HTERT RPE-1 (cell line): ENCODE measurements around the gene SLC22A14.
"Not testable (repeated sequence)": the region's sequence is repeated elsewhere in the genome, so short reads cannot be mapped to it uniquely, and the experiment has no call there.

Experiments used
- in situ Hi-C: fragments of 300-500 bp; cut with MboI; formaldehyde crosslinking; loops from 4 replicates; pipeline ENCODE4 v1.14.3; 2020; ENCODE audit warnings: low sequenced_read_pairs

SLC22A14 gene

DNA sequence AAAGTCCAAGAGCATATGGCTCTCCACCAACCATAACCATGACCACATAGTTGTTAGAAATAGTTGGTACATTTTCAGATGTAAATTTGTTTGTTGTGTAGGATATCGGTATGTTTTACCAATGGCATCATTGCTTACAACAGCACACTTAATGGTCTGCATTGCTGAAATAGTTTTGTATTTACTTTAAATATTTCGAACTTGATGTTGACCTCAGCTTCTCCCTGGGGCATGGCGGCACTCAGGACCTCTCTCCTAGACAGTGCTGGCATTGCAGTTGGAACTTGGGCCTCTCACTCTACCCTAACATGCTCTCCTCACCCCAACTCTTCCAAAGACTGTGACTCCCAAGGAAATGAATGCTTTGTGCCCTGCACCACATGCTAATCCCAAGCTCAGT lies 11.5 kb upstream of the SLC22A14 start:
- in situ Hi-C loops = no loop called here

DNA sequence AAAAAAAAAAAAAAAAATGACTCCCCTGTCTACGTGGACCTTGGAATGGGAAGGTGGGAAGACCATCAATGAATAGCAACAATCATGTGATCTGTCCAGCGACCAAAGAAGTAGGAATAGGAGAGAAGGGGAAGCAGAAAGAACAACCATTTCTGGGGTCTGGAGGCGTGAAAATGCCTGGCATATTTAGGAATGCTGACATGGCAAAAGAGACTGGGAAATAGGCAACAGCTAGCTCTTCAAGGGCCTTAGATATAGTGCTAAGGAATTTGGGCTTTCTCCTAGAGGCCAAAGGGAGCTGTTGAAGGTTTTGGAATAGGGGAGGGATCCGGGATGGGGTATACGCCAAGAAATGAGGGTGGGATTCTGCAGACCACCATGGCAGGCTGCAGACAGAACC lies 10.5 kb upstream of the SLC22A14 start:
- in situ Hi-C loops = no loop called here

DNA sequence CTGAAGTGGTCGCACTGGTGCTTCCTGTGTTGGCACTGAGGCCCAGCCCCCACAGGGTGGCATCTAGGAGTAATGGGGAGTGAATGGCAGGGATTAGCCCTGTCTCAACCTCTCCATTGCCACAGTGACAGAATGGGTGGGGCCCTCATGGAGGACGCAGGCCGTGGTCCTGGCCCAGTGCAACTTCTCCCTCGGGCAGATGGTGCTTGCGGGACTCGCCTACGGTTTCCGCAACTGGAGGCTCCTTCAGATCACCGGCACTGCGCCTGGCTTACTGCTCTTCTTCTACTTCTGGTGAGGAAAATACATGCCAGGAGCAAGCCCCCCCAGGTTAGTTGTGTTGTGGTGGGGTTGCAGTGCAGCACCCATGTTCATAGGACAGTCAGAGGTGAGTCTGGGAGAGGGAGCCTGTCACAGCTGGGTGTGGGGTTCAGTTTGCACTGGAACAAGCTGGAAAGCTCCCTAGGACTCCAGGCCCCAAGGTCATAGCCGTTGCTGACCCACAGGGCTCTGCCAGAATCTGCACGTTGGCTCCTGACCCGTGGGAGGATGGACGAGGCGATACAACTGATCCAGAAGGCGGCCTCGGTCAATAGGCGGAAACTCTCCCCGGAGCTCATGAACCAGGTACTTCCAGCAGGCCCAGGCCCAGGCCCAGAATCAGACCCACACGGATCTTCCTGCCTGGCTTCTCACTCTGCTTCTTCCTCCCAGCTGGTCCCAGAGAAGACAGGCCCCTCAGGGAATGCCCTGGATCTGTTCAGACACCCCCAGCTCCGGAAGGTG lies 7.0 kb upstream of the SLC22A14 start:
- in situ Hi-C loops = no loop called here

DNA sequence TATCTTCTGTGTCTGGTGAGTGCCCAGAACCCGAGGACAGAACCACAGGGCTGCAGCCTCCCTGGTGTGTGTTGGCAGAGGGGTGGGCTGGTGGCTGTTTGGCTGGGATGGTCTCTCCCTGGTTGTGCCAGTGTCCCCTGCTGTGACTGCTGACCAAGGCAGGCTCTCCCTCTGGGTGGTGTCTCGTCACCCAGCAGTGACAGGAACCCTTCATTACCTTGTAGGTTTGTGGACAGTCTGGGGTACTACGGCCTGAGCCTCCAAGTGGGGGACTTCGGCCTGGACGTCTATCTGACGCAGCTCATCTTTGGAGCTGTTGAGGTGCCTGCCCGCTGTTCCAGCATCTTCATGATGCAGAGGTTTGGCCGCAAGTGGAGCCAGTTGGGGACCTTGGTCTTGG lies 6.4 kb upstream of the SLC22A14 start:
- in situ Hi-C loops = no loop called here

DNA sequence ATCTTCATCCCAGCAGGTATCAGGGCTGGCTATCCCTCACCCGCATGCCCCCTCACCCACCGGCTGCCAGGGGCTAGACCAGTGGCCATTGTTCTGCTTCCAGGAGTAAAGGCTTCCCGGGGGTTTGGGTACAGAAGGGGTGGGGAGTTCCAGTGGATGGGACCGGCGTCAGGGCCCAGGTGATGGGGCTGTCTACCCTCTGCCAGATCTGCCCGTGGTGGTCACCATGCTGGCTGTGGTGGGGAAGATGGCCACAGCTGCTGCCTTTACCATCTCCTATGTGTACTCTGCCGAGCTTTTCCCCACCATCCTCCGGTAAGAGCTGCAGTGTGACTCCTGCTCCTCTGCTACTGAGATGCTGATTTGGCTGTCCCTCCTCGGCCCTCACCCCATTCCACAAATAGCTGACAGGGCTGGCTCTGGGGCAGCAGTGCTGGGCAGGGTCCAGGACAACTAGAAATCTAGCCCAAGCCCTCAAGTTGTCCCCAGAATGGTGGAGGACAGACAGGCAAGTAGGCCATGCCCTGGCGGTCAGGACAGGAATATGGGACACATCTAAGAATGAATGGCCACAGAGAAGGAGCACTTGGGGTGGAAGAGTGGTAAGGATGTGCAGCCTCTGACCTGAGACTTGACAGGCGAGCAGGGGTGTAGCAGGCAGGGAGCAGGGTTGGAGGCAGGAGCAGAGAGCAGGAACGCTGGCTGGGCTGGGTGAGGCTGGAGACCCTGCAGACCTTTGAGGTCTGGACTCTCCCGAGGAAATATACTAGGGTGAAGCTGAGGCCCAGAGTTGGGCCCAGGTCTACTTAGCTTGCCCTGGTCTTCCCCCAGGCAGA lies 5.8 kb upstream of the SLC22A14 start:
- in situ Hi-C loops = no loop called here

DNA sequence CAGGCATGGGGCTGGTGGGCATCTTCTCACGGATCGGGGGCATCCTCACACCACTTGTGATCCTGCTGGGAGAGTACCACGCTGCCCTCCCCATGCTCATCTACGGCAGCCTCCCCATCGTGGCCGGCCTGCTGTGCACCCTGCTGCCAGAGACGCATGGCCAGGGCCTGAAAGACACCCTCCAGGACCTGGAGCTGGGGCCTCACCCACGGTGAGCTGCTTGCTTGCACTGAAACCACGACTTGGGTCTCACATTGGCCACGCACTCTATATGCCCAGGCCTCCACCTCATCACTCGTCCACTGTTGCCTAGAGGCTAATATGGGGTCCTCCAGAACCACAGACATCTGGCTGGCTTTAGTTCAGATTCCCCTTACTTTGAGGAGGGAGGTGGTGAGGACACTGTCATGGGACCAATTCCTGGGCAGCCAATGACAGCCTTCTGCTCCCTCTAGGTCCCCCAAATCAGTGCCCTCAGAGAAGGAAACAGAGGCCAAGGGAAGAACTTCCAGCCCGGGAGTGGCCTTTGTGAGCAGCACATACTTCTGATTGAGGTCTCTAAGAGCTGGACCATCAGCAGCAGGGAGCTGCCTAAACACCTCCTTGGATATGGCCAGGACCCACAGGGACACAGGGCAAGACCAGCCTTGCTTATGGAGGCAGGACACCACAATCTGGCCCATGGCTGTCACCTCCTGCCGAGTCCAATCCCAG lies 5.0 kb upstream of the SLC22A14 start:
- in situ Hi-C loops = no loop called here

DNA sequence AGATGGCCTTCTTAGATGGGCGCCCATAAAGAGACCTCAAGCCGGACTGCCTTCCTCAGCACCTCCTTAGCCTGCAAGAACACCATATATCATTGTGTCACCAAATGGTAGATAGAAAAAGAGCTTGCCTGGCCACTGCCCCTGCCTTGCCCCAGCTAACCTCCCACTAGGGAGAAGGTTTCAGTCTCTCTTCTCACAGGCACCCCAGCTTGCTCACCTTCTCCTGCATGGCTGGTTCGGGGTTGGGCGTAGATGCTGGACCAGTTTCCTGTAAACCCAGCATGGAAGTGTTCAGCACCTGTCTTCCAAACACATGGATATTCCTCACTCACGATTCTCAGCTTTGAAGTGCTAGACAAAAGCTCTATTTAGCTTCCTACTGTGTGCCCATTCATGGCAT lies 3.3 kb upstream of the SLC22A14 start:
- in situ Hi-C loops = no loop called here

DNA sequence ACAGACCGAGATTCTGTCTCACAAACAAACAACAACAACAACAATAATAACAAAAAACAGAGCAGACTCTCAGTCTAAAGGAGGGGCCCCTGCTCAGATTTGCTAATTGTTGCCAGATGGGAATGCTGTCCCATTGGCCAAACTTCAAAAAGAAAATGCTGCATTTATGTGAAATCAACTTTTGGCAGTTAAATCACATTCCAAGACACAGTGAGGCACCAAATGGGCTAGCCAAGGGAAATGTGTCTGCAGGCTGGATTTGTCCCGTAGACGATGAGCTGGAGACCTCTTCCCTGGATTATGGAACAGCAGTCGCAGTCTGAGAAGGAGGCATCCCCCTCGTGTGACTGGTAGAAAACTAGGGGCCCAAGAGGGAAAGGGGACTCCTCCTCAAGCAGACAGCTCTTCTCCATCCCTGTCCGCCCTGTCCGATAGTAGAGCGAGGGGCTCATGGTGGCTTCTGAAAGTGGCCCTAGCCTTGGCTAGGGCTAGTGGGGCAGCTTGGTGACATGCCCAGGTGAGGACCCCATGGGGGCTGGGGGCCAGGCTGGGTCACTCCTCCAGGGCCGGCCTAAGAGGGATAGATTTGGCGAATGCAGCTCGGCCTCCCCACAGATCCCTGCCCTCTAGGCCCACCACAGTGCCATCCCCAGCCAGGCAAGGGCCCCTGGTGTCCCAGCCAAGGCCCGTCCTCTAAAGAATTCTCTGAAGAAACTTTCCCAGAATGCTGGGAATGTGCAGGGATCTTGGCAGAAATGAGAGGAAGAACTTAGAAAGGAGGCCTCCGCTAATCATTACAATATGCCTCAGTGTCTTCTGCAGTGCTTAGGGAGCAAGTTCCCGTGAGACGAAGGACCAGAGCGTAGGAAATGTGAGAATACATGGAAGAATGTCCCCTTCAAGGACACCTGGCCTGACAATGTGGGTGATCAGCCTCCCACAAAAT lies 2.0 kb downstream of the SLC22A14 start:
- in situ Hi-C loops = no loop called here

DNA sequence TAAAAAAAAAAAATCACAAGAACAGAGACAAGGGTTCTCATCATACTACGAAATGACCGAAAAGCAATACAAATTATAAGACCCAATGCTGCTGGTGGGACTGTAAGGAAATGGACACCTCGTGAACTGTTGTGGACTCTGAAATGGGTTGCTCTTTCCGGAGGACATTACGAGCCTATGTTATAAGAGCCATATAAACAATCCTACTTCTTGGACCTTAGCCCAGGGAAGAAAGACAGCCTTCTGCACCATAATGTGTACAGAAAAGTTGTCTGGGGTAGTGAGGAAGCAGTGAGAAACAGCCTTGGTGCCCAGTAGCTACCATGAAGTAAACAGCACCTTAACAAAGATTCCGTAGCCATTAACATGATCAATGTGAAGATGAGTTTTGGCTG lies 2.7 kb downstream of the SLC22A14 start:
- in situ Hi-C loops = no loop called here

DNA sequence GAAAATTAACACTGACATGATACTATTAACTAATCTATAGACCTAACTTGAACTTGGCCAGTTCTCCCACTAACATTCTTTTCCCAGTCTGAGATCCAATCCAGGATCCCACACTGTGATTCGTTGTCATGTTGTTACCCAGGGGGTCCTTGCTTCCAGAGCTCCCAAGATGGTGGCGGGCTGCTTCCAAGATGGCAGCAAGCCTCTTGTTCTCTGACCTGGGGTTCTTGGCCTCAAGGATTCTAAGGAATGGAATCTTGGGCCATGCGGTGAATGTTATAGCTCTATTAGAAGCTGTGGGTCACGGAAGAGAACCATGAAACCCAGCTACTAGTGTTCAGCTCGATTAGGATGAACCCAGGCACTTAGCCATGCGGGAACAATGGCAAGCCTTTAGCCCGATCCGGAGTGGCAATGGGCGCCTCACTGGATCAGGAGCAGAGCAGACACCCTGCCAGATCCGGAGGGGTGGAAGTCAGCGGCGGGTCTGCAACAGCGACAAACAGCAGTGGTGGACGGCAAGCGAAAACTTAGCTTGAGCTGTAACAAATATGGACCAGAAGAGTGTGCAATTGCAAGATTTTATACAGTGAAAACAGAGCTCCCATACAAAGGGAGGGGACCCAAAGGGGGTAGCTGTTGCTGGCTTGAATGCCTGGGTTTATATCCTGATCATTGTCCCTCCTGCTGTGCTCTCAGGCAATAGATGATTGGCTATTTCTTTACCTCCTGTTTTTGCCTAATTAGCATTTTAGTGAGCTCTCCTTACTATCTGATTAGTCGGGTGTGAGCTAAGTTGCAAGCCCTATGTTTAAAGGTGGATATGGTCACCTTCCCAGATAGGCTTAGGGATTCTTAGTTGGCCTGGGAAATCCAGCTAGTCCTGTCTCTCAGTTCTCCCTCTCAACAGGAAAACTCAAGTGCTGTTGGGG lies 7.5 kb downstream of the SLC22A14 start:
- in situ Hi-C loops = not testable (repeated sequence)

DNA sequence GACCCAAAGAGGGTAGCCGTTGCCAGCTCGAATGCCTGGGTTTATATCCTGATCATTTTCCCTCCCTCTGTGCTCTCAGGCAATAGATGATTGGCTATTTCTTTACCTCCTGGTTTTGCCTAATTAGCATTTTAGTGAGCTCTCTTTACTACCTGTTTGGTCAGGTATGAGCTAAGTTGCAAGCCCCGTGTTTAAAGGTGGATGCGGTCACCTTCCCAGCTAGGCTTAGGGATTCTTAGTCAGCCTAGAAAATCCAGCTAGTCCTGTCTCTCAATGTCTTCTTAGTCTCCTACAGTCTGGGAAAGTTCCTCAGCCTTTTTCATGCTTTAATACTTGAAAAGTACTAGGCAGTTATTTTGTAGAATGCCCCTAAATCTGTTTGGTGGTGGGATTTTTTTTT lies 15.0 kb downstream of the SLC22A14 start:
- in situ Hi-C loops = not testable (repeated sequence)

DNA sequence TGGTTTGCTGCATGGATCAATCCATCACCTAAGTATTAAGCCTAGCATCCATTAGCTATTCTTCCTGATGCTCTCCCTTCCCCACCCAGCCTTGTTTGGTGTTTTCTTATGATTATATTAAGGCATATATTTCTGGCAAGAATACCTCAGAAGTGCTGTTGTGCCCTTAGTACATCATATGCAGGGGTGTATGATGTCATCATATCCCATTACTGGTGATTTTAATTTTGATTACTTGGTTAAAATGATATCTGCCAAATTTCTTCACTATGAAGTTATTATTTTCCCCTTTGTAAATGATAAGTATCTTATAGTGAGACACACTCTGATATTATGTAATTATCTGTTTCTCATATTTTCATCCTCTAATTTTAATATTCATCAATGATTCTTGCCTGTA lies 15.4 kb downstream of the SLC22A14 start:
- in situ Hi-C loops = no loop called here

DNA sequence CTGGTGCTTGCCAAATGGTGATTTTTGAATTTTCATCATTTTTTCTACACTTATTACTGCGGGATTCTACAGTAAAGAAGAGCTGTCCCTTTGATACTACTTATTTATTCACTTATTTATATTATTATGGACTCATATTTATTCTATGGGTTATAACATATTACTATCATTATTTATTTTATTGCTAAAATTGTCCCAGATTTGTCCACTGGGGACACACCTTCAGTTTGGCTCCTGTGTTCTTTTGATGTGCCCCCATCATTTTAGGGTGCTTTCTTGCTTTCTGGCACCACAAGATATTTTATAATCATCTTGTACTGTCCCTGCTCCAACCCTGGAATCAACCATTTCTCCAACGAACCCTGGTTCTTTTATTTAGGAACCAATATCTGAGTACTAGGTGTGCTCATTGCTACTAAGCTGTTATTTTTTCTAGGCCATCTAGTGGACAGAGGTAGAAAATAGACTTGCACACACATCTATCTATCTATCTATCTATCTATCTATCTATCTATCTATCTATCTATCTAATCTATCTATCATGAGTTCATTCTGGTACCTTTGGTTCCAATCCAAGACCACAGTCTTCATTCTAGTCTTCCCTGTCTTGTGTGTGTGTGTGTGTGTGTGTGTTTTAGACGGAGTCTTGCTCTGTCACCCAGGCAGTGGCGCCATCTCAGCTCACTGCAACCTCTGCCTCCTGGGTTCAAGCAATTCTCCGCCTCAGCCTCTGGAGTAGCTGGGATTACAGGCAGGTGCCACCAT lies 16.0 kb downstream of the SLC22A14 start:
- in situ Hi-C loops = no loop called here

DNA sequence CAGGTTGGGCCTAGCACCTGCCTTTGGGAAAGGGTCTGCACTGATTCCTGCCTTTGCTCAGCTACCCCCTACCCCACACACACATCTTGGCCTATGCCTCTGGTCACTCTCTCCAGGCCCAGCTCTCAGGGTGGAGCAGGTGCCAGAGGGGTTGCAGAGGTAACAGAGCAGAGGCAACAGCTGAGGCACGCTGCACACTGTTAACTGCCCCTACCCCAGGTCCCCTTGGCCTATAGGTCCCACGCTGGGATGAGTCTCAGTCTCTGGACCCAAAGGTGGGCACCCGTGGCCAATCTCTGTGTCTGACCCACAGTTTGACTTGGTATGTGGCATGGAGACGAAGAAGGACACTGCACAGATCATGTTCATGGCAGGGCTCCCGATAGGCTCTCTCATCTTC lies 24.8 kb downstream of the SLC22A14 start:
- in situ Hi-C loops = no loop called here

DNA sequence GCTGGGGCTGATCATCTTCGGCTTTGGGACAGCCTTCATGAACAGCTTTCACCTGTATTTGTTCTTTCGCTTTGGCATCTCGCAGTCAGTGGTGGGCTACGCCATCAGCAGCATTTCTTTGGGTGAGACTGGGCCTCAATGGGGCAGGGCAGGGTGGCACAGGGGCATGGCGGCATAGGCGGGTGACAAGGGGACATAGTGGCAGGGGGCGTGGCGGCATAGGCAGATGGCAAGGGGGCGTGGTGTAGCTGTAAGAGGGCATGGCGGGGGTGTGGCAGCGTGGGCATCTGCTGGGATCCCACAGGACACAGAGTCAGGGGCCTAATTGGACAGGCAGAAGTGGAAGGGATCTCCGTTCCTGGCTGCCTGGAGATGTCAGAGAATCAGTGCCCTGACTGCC lies 25.5 kb downstream of the SLC22A14 start:
- in situ Hi-C loops = no loop called here

DNA sequence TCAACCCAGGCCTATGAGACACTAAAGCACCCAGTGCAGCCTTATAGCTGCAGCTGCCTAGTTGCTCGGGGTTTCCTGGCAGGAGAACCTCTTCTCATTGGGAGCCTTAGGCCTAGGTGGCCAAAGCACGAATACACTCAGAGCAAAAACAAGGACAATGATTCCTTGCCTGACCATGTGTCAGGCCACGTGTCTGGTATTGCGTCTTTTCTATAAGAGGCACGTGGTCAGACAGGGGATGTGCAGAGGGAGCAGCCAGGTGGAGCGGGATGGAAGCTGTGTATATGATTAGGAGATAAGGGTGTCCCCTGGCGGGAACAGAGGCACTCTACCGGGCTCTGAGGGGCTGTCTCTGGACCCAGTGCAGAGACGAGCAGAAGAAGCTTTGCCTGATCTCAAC lies 26.4 kb downstream of the SLC22A14 start:
- in situ Hi-C loops = no loop called here

DNA sequence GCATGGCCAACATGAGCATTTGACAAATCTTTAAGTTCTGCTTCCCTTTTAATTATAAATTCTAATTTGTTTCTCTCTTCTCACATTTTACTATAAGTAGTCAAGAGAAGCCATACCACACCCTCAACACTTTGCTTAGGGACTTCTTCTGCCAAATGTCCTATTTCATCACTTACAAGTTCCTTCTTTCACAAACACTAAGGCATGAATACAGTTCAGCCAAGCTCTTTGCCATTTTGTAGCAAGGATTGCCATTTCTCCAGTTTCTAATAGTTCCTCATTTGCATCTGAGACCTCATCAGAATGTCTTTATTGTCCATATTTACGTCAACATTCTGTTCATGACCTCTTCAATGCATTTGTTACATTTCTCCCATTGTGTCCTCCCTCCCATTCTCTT lies 29.4 kb downstream of the SLC22A14 start:
- in situ Hi-C loops = no loop called here

DNA sequence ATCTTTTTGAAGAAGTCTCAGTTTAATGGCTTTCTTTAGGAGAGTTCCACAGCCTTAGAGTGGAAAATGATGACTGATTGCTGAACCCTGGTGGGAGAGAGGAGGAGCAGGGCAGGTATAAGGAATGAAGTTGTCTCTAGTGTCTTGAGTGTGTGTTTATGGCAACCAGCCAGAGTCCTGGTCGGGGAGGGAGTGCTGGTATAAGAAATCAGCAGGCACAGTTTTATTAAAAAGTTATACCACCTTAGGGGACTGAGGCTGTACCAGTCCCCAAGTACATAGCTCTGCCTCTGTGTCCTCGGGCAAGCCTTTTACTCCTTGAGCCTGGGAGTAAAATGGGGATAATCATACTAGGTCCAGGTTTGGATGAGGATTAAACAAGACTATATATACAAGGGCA lies 29.8 kb downstream of the SLC22A14 start:
- in situ Hi-C loops = no loop called here

DNA sequence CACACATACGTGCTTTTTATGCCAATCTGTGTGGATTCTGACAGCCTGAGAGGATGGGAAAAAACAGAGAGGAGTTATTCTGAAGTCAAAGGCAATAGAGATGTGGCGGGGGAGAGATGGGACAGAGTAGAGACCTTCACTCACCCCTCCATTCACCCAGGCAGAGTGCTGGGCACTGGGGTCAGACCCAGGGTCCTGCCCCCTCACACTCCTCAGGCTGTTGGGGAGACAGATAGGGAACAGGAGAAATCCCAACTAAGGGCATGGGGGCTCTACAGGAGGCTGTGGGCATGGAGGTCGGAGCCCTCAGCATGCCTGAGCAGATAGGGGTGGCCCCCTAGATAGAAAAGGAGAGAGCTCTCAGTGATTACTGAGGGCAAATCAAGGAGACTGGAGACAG lies 30.3 kb downstream of the SLC22A14 start:
- in situ Hi-C loops = no loop called here
